ENCODE results near the gene ZNF862.

DNA sequence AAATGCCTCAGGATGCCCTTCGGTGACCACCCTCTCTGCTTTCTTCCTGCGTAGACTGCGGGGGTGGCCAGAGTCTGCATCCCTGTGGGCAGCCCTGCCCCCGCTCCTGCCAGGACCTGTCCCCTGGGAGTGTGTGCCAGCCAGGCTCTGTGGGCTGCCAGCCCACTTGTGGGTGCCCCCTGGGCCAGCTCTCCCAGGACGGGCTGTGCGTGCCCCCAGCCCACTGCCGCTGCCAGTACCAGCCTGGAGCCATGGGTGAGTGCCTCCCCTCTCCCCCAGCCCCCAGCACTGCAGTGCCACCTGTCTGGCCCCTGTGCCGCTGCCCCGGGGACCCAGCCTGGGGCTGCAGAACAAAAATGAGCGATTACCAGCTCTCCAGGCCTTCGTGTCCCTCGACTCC is 23.1 kb upstream of the ZNF862 start:
- TF ChIP-seq, protein P1, sequence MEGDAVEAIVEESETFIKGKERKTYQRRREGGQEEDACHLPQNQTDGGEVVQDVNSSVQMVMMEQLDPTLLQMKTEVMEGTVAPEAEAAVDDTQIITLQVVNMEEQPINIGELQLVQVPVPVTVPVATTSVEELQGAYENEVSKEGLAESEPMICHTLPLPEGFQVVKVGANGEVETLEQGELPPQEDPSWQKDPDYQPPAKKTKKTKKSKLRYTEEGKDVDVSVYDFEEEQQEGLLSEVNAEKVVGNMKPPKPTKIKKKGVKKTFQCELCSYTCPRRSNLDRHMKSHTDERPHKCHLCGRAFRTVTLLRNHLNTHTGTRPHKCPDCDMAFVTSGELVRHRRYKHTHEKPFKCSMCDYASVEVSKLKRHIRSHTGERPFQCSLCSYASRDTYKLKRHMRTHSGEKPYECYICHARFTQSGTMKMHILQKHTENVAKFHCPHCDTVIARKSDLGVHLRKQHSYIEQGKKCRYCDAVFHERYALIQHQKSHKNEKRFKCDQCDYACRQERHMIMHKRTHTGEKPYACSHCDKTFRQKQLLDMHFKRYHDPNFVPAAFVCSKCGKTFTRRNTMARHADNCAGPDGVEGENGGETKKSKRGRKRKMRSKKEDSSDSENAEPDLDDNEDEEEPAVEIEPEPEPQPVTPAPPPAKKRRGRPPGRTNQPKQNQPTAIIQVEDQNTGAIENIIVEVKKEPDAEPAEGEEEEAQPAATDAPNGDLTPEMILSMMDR (IDR thresholded peaks at IDR 0.05; ENCODE audit: control extremely low read depth in 1 of 3, insufficient read depth in 1 of 3, low read depth in 1 of 3, low read length in 3 of 3) = no peak
- TF ChIP-seq RAD21 (IDR thresholded peaks at IDR 0.05 in 1 of 2, conservative IDR thresholded peaks at IDR 0.05 in 1 of 2; ENCODE audit: low read depth in 2 of 2, low read length in 2 of 2) (no peak), EP300 (IDR thresholded peaks at IDR 0.05; ENCODE audit: borderline replicate concordance in 1 of 2, low read depth in 2 of 2, low read length in 2 of 2) (no peak), ZNF274 (IDR thresholded peaks at IDR 0.05; ENCODE audit: borderline replicate concordance, extremely low read depth, low read length) (no peak), CHD1 (IDR thresholded peaks at IDR 0.05; ENCODE audit: low read depth, low read length) (no peak), SP2 (IDR thresholded peaks at IDR 0.05; ENCODE audit: low read length) (no peak), CREB1 (IDR thresholded peaks at IDR 0.05) (no peak), NANOG (IDR thresholded peaks at IDR 0.05; ENCODE audit: insufficient read depth, low read depth, low read length, poor library complexity, severe bottlenecking) (no peak), CEBPB (IDR thresholded peaks at IDR 0.05; ENCODE audit: low read depth, low read length) (no peak)
